Measurements from ENCODE around the gene RARRES2.

GRCh38 chr7:150335774-150336112, 5.7 kb downstream of the RARRES2 start:
- TF ChIP-seq, protein P1, sequence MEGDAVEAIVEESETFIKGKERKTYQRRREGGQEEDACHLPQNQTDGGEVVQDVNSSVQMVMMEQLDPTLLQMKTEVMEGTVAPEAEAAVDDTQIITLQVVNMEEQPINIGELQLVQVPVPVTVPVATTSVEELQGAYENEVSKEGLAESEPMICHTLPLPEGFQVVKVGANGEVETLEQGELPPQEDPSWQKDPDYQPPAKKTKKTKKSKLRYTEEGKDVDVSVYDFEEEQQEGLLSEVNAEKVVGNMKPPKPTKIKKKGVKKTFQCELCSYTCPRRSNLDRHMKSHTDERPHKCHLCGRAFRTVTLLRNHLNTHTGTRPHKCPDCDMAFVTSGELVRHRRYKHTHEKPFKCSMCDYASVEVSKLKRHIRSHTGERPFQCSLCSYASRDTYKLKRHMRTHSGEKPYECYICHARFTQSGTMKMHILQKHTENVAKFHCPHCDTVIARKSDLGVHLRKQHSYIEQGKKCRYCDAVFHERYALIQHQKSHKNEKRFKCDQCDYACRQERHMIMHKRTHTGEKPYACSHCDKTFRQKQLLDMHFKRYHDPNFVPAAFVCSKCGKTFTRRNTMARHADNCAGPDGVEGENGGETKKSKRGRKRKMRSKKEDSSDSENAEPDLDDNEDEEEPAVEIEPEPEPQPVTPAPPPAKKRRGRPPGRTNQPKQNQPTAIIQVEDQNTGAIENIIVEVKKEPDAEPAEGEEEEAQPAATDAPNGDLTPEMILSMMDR (IDR thresholded peaks at IDR 0.05; ENCODE audit: borderline replicate concordance, extremely low read depth, low read length, poor library complexity, severe bottlenecking): no peak
- TF ChIP-seq EZH2 (IDR thresholded peaks at IDR 0.05; ENCODE audit: borderline replicate concordance, low read depth, low read length, severe bottlenecking): no peak

All from DND-41 (cell line).